IMR-90 (cell line): Measurements from ENCODE around the gene KCTD3.

Experiments
- CEBPB ChIP-seq: IDR thresholded peaks from 2 replicates; pipeline ENCODE4 v1.6.1; 2012; ENCODE audit warnings: low read depth, low read length, improper control_type of control experiment
- MAFK ChIP-seq: IDR thresholded peaks from 2 replicates; pipeline ENCODE4 v1.6.1; 2012; ENCODE audit warnings: low read depth, low read length, improper control_type of control experiment
- MAZ ChIP-seq: IDR thresholded peaks from 2 replicates; pipeline ENCODE4 v1.6.1; 2012; ENCODE audit warnings: low read depth, mild to moderate bottlenecking, low read length, improper control_type of control experiment, moderate library complexity, borderline replicate concordance
- MXI1 ChIP-seq: IDR thresholded peaks from 2 replicates; pipeline ENCODE4 v1.6.1; 2012; ENCODE audit warnings: low read depth, mild to moderate bottlenecking, low read length, moderate library complexity, borderline replicate concordance
- NFE2L2 ChIP-seq: fragments of 150-350 bp; IDR thresholded peaks from 2 replicates; pipeline ENCODE4 v1.6.1; 2016; ENCODE audit warnings: low read depth, mild to moderate bottlenecking, low read length
- POLR2A ChIP-seq: IDR thresholded peaks from 2 replicates; pipeline ENCODE4 v1.6.1; 2012; ENCODE audit warnings: mild to moderate bottlenecking, low read depth, low read length
- RAD21 ChIP-seq: IDR thresholded peaks from 2 replicates; pipeline ENCODE4 v1.6.1; 2012; ENCODE audit warnings: low read length, improper control_type of control experiment
- RFX5 ChIP-seq: IDR thresholded peaks from 2 replicates; pipeline ENCODE4 v1.8.0; 2012; ENCODE audit warnings: low read depth, mild to moderate bottlenecking, low read length, moderate library complexity
- SMC3 ChIP-seq: fragments of 150-350 bp; IDR thresholded peaks from 2 replicates; pipeline ENCODE4 v1.6.1; 2016; ENCODE audit warnings: low read depth, mild to moderate bottlenecking, antibody characterized with exemption, low read length, moderate library complexity
- TF ChIP-seq, protein P1 (sequence below): conservative IDR thresholded peaks from 2 replicates; pipeline ENCODE4 v1.5.1; 2012; ENCODE audit warnings: mild to moderate bottlenecking, low read depth, low read length, improper control_type of control experiment
- TF ChIP-seq, protein P2 (sequence below): fragments of 150-350 bp; IDR thresholded peaks from 2 replicates; pipeline ENCODE4 v1.6.1; 2017; ENCODE audit warnings: mild to moderate bottlenecking, antibody characterized with exemption, low read length, low read depth

DNA sequence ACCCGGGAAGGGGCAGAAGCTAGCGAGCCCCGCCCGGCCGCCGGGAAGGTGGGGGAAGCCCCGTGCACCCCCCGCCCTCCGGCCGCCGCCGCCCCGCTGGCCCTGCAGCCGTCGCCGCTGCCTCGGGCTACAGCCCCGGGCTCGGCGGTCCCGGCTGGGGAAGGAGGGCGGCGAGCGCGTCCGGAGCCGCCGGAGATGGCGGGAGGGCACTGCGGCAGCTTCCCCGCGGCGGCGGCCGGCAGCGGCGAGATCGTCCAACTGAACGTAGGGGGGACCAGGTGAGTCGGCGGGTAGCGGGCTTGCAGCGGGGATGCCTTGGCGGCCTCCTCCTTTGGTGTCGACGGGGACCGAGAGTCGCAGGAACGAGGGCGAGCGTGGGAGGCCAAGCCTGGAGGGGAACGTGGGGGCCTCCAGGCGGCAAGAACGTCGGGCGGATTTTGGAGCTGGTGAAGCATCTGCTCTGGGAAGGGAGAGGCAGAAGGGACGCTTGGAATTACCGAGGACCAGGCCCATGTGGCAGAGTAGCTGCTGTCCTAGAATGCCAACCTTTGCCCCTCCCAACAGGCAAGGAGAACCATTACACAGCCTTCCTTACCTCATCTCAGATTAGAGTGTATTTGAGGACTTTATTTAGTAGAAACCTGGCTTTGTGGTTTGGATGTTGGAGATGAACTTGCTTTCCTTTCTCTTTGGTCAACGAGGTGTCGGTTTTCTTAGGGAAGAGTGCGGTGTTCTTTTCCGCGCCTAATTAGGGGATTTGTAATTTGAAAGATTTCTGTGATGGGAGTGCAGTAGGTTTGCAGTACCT is 591 bp downstream of the KCTD3 start:
- TF ChIP-seq, protein P1, sequence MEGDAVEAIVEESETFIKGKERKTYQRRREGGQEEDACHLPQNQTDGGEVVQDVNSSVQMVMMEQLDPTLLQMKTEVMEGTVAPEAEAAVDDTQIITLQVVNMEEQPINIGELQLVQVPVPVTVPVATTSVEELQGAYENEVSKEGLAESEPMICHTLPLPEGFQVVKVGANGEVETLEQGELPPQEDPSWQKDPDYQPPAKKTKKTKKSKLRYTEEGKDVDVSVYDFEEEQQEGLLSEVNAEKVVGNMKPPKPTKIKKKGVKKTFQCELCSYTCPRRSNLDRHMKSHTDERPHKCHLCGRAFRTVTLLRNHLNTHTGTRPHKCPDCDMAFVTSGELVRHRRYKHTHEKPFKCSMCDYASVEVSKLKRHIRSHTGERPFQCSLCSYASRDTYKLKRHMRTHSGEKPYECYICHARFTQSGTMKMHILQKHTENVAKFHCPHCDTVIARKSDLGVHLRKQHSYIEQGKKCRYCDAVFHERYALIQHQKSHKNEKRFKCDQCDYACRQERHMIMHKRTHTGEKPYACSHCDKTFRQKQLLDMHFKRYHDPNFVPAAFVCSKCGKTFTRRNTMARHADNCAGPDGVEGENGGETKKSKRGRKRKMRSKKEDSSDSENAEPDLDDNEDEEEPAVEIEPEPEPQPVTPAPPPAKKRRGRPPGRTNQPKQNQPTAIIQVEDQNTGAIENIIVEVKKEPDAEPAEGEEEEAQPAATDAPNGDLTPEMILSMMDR = 0 out of 2 replicates have a peak, but pooled peaks have one; percentile 3
- TF ChIP-seq NFE2L2 (no peak), POLR2A (no peak), MAZ (no peak), RFX5 (no peak), RAD21 (no peak), CEBPB (no peak), MXI1 (no peak; the same call in 1 of the 2 replicates), MAFK (no peak), SMC3 (no peak)
- TF ChIP-seq, protein P2, sequence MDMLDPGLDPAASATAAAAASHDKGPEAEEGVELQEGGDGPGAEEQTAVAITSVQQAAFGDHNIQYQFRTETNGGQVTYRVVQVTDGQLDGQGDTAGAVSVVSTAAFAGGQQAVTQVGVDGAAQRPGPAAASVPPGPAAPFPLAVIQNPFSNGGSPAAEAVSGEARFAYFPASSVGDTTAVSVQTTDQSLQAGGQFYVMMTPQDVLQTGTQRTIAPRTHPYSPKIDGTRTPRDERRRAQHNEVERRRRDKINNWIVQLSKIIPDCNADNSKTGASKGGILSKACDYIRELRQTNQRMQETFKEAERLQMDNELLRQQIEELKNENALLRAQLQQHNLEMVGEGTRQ = no peak
